Measurements from ENCODE around the gene HLTF.
"Not testable (repeated sequence)": the region's sequence is repeated elsewhere in the genome, so short reads cannot be mapped to it uniquely, and the experiment has no call there.

HLTF gene

GRCh38 chr3:149115114-149115513 is 28.8 kb upstream of the HLTF start:
- Histone ChIP-seq H3K4me3 (ENCODE audit: low read length) (no peak overlapping the region), H3K27ac (ENCODE audit: low read length) (no peak overlapping the region), H3K36me3 (ENCODE audit: insufficient read depth, low read depth, low read length) (no peaks in the 10 kb centered on the region), H3K9ac (ENCODE audit: low read depth, low read length) (no peak overlapping the region), H3K27me3 (ENCODE audit: insufficient read depth, low read length) (no peaks in the 10 kb centered on the region), H3K4me1 (ENCODE audit: insufficient read depth, low read length) (peaks cover 8% of the 10 kb centered on the region; the same call in 1 of the 2 replicates), H3K9me3 (ENCODE audit: insufficient read depth, low read depth, low read length) (no peaks in the 10 kb centered on the region)

DNA sequence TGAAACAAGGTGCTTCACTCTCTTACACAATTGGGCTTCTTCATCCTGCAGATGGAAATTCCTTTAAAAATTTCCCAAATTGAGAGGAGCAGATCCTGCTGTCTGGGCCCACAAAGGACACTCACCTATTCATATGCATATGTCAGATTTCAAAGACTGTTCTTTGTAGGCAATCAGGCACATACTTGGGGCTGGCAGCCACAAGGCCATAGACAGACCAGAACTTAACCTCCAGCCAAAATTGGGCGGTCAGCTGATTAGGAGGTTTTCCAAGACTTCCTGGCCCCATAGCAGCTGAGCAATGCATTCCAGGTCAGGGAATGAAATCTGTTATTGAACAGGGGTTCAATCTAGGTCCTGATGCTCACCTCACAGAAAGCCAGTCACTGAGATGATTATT is 28.1 kb upstream of the HLTF start:
- H3K36me3 ChIP-seq (ENCODE audit: insufficient read depth, low read depth, low read length): no peaks in the 10 kb centered on the region
- no peak overlapping the region for H3K4me3 ChIP-seq (ENCODE audit: low read length)
- H3K4me1 ChIP-seq (ENCODE audit: insufficient read depth, low read length): peaks cover 8% of the 10 kb centered on the region; the same call in 1 of the 2 replicates

DNA sequence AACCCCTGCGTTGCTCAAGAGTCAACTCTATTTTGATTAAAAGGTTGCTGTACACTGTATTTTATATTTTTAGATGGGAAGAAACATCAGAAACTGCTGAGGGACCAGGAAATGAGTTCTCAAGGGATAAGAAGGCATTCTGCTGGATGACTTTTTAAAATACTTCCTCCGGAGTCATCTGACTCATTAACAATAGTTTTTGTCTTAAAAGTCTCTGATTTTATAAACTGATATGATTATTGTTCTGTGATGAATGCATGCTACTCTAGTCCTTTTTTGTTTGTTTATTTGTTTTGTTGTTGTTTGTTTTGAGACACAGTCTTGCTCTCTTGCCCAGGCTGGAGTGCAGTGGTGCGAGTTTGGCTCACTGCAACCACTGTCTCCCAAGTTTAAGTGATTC is 18.2 kb upstream of the HLTF start:
- no peaks in the 10 kb centered on the region for H3K36me3 ChIP-seq (ENCODE audit: insufficient read depth, low read depth, low read length)
- H3K9me3 ChIP-seq (ENCODE audit: insufficient read depth, low read depth, low read length): peaks cover 18% of the 10 kb centered on the region
- H3K4me3 ChIP-seq (ENCODE audit: low read length): no peak overlapping the region
- H3K4me1 ChIP-seq (ENCODE audit: insufficient read depth, low read length): no peaks in the 10 kb centered on the region
- H3K9ac ChIP-seq (ENCODE audit: low read depth, low read length): no peak overlapping the region
- H3K27ac ChIP-seq (ENCODE audit: low read length): no peak overlapping the region
- H3K27me3 ChIP-seq (ENCODE audit: insufficient read depth, low read length): no peaks in the 10 kb centered on the region

More for the DNA sequence above, 28.1 kb upstream of the HLTF start:
- H3K9ac ChIP-seq (ENCODE audit: low read depth, low read length): no peak overlapping the region
- no peaks in the 10 kb centered on the region for H3K27me3 ChIP-seq (ENCODE audit: insufficient read depth, low read length)
- H3K9me3 ChIP-seq (ENCODE audit: insufficient read depth, low read depth, low read length): no peaks in the 10 kb centered on the region
- no peak overlapping the region for H3K27ac ChIP-seq (ENCODE audit: low read length)

DNA sequence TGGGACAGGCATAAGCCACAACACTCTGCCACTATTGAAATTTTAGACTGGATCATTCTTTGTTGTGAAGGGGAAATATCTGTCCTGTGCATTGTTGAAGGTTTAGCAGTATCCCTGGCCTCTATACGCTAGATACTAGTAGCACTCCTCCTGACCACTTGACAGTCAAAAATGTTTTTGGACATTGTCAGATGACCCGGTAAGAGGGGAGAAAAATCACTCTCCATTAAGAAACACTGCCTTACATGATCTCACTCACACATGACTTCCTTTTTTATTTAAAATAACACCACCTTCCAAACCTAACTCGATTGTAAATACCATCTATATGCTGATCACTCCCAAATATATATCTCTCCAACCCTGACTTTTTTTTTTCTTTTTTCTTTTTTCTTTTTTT is 15.3 kb upstream of the HLTF start:
- no peak overlapping the region for H3K4me3 ChIP-seq (ENCODE audit: low read length)
- no peaks in the 10 kb centered on the region for H3K4me1 ChIP-seq (ENCODE audit: insufficient read depth, low read length)
- no peaks in the 10 kb centered on the region for H3K27me3 ChIP-seq (ENCODE audit: insufficient read depth, low read length)
- no peak overlapping the region for H3K27ac ChIP-seq (ENCODE audit: low read length)
- no peaks in the 10 kb centered on the region for H3K36me3 ChIP-seq (ENCODE audit: insufficient read depth, low read depth, low read length)
- no peak overlapping the region for H3K9ac ChIP-seq (ENCODE audit: low read depth, low read length)
- H3K9me3 ChIP-seq (ENCODE audit: insufficient read depth, low read depth, low read length): peaks cover 12% of the 10 kb centered on the region

GRCh38 chr3:149101154-149101553 is 14.8 kb upstream of the HLTF start:
- peaks cover 7% of the 10 kb centered on the region; the same call in 1 of the 2 replicates for H3K9me3 ChIP-seq (ENCODE audit: insufficient read depth, low read depth, low read length)
- H3K9ac ChIP-seq (ENCODE audit: low read depth, low read length): no peak overlapping the region
- no peak overlapping the region for H3K4me3 ChIP-seq (ENCODE audit: low read length)
- H3K36me3 ChIP-seq (ENCODE audit: insufficient read depth, low read depth, low read length): no peaks in the 10 kb centered on the region
- H3K4me1 ChIP-seq (ENCODE audit: insufficient read depth, low read length): no peaks in the 10 kb centered on the region
- H3K27ac ChIP-seq (ENCODE audit: low read length): no peak overlapping the region
- no peaks in the 10 kb centered on the region for H3K27me3 ChIP-seq (ENCODE audit: insufficient read depth, low read length)

DNA sequence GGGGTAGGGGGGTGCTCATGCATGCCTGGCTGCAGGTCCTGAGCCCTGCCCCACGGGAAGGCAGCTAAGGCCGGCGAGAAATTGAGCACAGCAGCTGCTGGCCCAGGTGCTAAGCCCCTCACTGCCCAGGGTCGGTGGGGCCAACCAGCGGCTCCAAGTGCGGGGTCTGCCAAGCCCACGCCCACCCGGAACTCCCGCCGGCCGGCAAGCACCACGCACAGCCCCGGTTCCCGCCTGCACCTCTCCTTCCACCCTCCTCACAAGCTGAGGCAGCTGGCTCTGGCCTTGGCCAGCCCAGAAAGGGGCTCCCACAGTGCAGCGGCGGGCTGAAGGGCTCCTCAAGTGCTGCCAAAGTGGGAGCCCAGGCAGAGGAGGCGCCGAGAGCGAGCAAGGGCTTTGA is 11.7 kb upstream of the HLTF start:
- H3K4me3 ChIP-seq (ENCODE audit: low read length); H3K9me3 ChIP-seq (ENCODE audit: insufficient read depth, low read depth, low read length); H3K27me3 ChIP-seq (ENCODE audit: insufficient read depth, low read length); H3K9ac ChIP-seq (ENCODE audit: low read depth, low read length); H3K36me3 ChIP-seq (ENCODE audit: insufficient read depth, low read depth, low read length); H3K4me1 ChIP-seq (ENCODE audit: insufficient read depth, low read length); H3K27ac ChIP-seq (ENCODE audit: low read length): not testable (repeated sequence)

GRCh38 chr3:149095487-149095886 is 9.2 kb upstream of the HLTF start:
- Histone ChIP-seq H3K4me3 (ENCODE audit: low read length) (no peak overlapping the region), H3K4me1 (ENCODE audit: insufficient read depth, low read length) (no peaks in the 10 kb centered on the region), H3K9ac (ENCODE audit: low read depth, low read length) (no peak overlapping the region), H3K36me3 (ENCODE audit: insufficient read depth, low read depth, low read length) (no peaks in the 10 kb centered on the region), H3K9me3 (ENCODE audit: insufficient read depth, low read depth, low read length) (no peaks in the 10 kb centered on the region), H3K27ac (ENCODE audit: low read length) (no peak overlapping the region), H3K27me3 (ENCODE audit: insufficient read depth, low read length) (no peaks in the 10 kb centered on the region)

DNA sequence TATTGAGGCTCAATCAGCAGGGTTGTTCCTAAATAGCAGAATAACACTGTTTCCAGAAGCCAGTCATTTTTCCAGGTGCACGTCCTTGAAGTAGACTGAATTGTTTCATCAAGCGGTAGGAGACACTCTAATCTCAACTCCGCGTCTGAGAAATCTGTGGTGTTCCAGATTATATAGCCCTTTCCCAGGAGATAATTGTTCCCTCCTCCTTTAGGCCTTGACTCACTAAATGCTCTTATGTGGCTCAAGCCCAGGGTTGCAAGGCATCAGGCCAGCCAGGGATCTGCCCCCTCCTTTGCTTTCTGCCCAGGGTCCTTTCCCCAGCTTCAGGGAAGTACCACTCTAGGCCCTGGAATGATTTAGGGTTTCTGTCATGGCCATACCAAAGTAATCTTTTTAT is 5.7 kb upstream of the HLTF start:
- Histone ChIP-seq H3K36me3 (ENCODE audit: insufficient read depth, low read depth, low read length) (no peaks in the 10 kb centered on the region), H3K4me1 (ENCODE audit: insufficient read depth, low read length) (no peaks in the 10 kb centered on the region), H3K27ac (ENCODE audit: low read length) (no peak overlapping the region), H3K9ac (ENCODE audit: low read depth, low read length) (no peak overlapping the region), H3K27me3 (ENCODE audit: insufficient read depth, low read length) (peaks cover 4% of the 10 kb centered on the region; the same call in 1 of the 2 replicates), H3K9me3 (ENCODE audit: insufficient read depth, low read depth, low read length) (no peaks in the 10 kb centered on the region), H3K4me3 (ENCODE audit: low read length) (no peak overlapping the region)

- H3K4me1 ChIP-seq (ENCODE audit: insufficient read depth, low read length): no peaks in the 10 kb centered on the region
Measured at GRCh38 chr3:149090907-149091306, 4.6 kb upstream of the HLTF start.

GRCh38 chr3:149090461-149090860 is 4.1 kb upstream of the HLTF start:
- Histone ChIP-seq H3K27ac (ENCODE audit: low read length) (no peak overlapping the region), H3K9me3 (ENCODE audit: insufficient read depth, low read depth, low read length) (no peaks in the 10 kb centered on the region), H3K4me3 (ENCODE audit: low read length) (no peak overlapping the region)

More at GRCh38 chr3:149090907-149091306, 4.6 kb upstream of the HLTF start:
- Histone ChIP-seq H3K27me3 (ENCODE audit: insufficient read depth, low read length) (peaks cover 9% of the 10 kb centered on the region), H3K27ac (ENCODE audit: low read length) (no peak overlapping the region), H3K9ac (ENCODE audit: low read depth, low read length) (no peak overlapping the region), H3K9me3 (ENCODE audit: insufficient read depth, low read depth, low read length) (no peaks in the 10 kb centered on the region), H3K4me3 (ENCODE audit: low read length) (no peak overlapping the region), H3K36me3 (ENCODE audit: insufficient read depth, low read depth, low read length) (no peaks in the 10 kb centered on the region)

DNA sequence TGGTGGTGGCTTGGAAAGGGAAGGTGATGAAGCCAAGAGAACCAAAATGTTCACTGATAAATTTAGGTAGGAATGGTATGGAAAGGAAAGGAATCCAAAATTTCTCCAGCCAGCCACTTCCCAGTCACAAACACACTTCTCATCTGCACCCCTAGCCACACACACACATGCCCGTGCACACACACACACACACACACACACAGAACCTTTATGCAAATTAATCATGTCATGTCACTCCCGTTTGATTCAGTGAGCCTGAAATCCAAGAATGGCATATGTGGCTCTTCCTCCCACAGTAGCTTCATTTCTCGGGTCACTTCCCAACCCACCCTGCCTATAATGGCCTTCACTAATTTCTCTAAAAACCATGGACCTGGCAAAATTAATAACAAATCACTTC is 3.1 kb upstream of the HLTF start:
- H3K27ac ChIP-seq (ENCODE audit: low read length): no peak overlapping the region
- no peak overlapping the region for H3K4me3 ChIP-seq (ENCODE audit: low read length)
- H3K4me1 ChIP-seq (ENCODE audit: insufficient read depth, low read length): no peaks in the 10 kb centered on the region
- H3K27me3 ChIP-seq (ENCODE audit: insufficient read depth, low read length): peaks cover 9% of the 10 kb centered on the region
- H3K9ac ChIP-seq (ENCODE audit: low read depth, low read length): no peak overlapping the region
- peaks cover 2% of the 10 kb centered on the region; the same call in 1 of the 2 replicates for H3K36me3 ChIP-seq (ENCODE audit: insufficient read depth, low read depth, low read length)
- no peaks in the 10 kb centered on the region for H3K9me3 ChIP-seq (ENCODE audit: insufficient read depth, low read depth, low read length)

More at GRCh38 chr3:149090461-149090860, 4.1 kb upstream of the HLTF start:
- Histone ChIP-seq H3K27me3 (ENCODE audit: insufficient read depth, low read length) (peaks cover 9% of the 10 kb centered on the region), H3K9ac (ENCODE audit: low read depth, low read length) (no peak overlapping the region), H3K4me1 (ENCODE audit: insufficient read depth, low read length) (no peaks in the 10 kb centered on the region), H3K36me3 (ENCODE audit: insufficient read depth, low read depth, low read length) (no peaks in the 10 kb centered on the region)

- Histone ChIP-seq H3K27ac (ENCODE audit: low read length) (no peak overlapping the region), H3K4me3 (ENCODE audit: low read length) (no peak overlapping the region), H3K9ac (ENCODE audit: low read depth, low read length) (no peak overlapping the region), H3K27me3 (ENCODE audit: insufficient read depth, low read length) (peaks cover 9% of the 10 kb centered on the region), H3K36me3 (ENCODE audit: insufficient read depth, low read depth, low read length) (peaks cover 18% of the 10 kb centered on the region; the same call in 1 of the 2 replicates), H3K4me1 (ENCODE audit: insufficient read depth, low read length) (no peaks in the 10 kb centered on the region), H3K9me3 (ENCODE audit: insufficient read depth, low read depth, low read length) (no peaks in the 10 kb centered on the region)
Measured at GRCh38 chr3:149087208-149087607, 875 bp upstream of the HLTF start.

Data from iPS-20b (cell line).